Activated naive CD8-positive, alpha-beta T cell (primary cell): ENCODE measurements around the gene TRPT1.

Experiments used
- H3K27ac Mint-ChIP-seq: one replicate; pipeline ENCODE4 v1.8.0; 2021; ENCODE audit warnings: mixed read lengths
- H3K27me3 Mint-ChIP-seq: one replicate; pipeline ENCODE4 v1.8.0; 2021; ENCODE audit warnings: mixed read lengths
- H3K36me3 Mint-ChIP-seq: one replicate; pipeline ENCODE4 v1.8.0; 2021; ENCODE audit warnings: mixed read lengths
- H3K4me1 Mint-ChIP-seq: one replicate; pipeline ENCODE4 v1.8.0; 2021; ENCODE audit warnings: low read depth, mixed read lengths
- H3K4me3 Mint-ChIP-seq: one replicate; pipeline ENCODE4 v1.8.0; 2021; ENCODE audit warnings: mild to moderate bottlenecking, mixed read lengths
- H3K9me3 Mint-ChIP-seq: one replicate; pipeline ENCODE4 v1.8.0; 2021; ENCODE audit warnings: low read depth, mixed read lengths

TRPT1 gene

GRCh38 chr11:64231546-64231945 is 5.6 kb upstream of the TRPT1 start:
- Mint-ChIP-seq H3K36me3 (no peaks in the 10 kb centered on the region), H3K9me3 (no peaks in the 10 kb centered on the region), H3K4me1 (peaks cover 44% of the 10 kb centered on the region), H3K27me3 (no peaks in the 10 kb centered on the region), H3K4me3 (peak overlapping the region; percentile 80), H3K27ac (no peak overlapping the region)

- no peaks in the 10 kb centered on the region for H3K36me3 Mint-ChIP-seq
- H3K4me1 Mint-ChIP-seq, result peaks cover 44% of the 10 kb centered on the region
- peak overlapping the region; percentile 80 for H3K4me3 Mint-ChIP-seq
- H3K27ac Mint-ChIP-seq, result peak overlapping the region; percentile 84
- no peaks in the 10 kb centered on the region for H3K9me3 Mint-ChIP-seq
- no peaks in the 10 kb centered on the region for H3K27me3 Mint-ChIP-seq
Observed at GRCh38 chr11:64230985-64231365, 5.0 kb upstream of the TRPT1 start.

- peaks cover 42% of the 10 kb centered on the region for H3K4me1 Mint-ChIP-seq
- H3K36me3 Mint-ChIP-seq, result no peaks in the 10 kb centered on the region
- H3K9me3 Mint-ChIP-seq, result no peaks in the 10 kb centered on the region
- H3K4me3 Mint-ChIP-seq, result peak within 1 kb of the TSS; percentile 80
- peak within 1 kb of the TSS; percentile 84 for H3K27ac Mint-ChIP-seq
- no peaks in the 10 kb centered on the region for H3K27me3 Mint-ChIP-seq
Observed at GRCh38 chr11:64230171-64230984, 4.4 kb upstream of the TRPT1 start, which contains the start of gene DNAJC4. TSS of gene DNAJC4 (plus strand) at chr11:64230548. CDS start at chr11:64230855, 307 bp downstream.

- H3K4me3 Mint-ChIP-seq, result peak overlapping the region; percentile 80
- H3K4me1 Mint-ChIP-seq, result peaks cover 42% of the 10 kb centered on the region
- H3K27me3 Mint-ChIP-seq, result no peaks in the 10 kb centered on the region
- H3K36me3 Mint-ChIP-seq, result no peaks in the 10 kb centered on the region
- peak overlapping the region; percentile 75 for H3K27ac Mint-ChIP-seq
- H3K9me3 Mint-ChIP-seq, result no peaks in the 10 kb centered on the region
Observed at GRCh38 chr11:64229744-64230170, 3.8 kb upstream of the TRPT1 start.

GRCh38 chr11:64229090-64229743 is 3.2 kb upstream of the TRPT1 start:
- H3K4me1 Mint-ChIP-seq, result peaks cover 42% of the 10 kb centered on the region
- H3K36me3 Mint-ChIP-seq, result no peaks in the 10 kb centered on the region
- H3K4me3 Mint-ChIP-seq, result peak overlapping the region; percentile 88
- no peaks in the 10 kb centered on the region for H3K27me3 Mint-ChIP-seq
- H3K9me3 Mint-ChIP-seq, result no peaks in the 10 kb centered on the region
- peak overlapping the region; percentile 46 for H3K27ac Mint-ChIP-seq

GRCh38 chr11:64227405-64227956 is 1.5 kb upstream of the TRPT1 start:
- no peaks in the 10 kb centered on the region for H3K27me3 Mint-ChIP-seq
- peak overlapping the region; percentile 88 for H3K4me3 Mint-ChIP-seq
- no peaks in the 10 kb centered on the region for H3K9me3 Mint-ChIP-seq
- peaks cover 32% of the 10 kb centered on the region for H3K4me1 Mint-ChIP-seq
- no peaks in the 10 kb centered on the region for H3K36me3 Mint-ChIP-seq
- peak overlapping the region; percentile 69 for H3K27ac Mint-ChIP-seq

GRCh38 chr11:64226507-64227051 is 593 bp upstream of the TRPT1 start:
- H3K4me3 Mint-ChIP-seq, result peak overlapping the region; percentile 88
- H3K27ac Mint-ChIP-seq, result peak overlapping the region; percentile 69
- no peaks in the 10 kb centered on the region for H3K9me3 Mint-ChIP-seq
- no peaks in the 10 kb centered on the region for H3K27me3 Mint-ChIP-seq
- H3K36me3 Mint-ChIP-seq, result no peaks in the 10 kb centered on the region
- H3K4me1 Mint-ChIP-seq, result peaks cover 24% of the 10 kb centered on the region

GRCh38 chr11:64224891-64225607 is 937 bp downstream of the TRPT1 start:
- Mint-ChIP-seq H3K4me3 (peak overlapping the region; percentile 88), H3K36me3 (no peaks in the 10 kb centered on the region), H3K4me1 (peaks cover 20% of the 10 kb centered on the region), H3K9me3 (no peaks in the 10 kb centered on the region), H3K27ac (no peak overlapping the region), H3K27me3 (no peaks in the 10 kb centered on the region)

- H3K4me1 Mint-ChIP-seq, result peaks cover 12% of the 10 kb centered on the region
- no peaks in the 10 kb centered on the region for H3K36me3 Mint-ChIP-seq
- H3K9me3 Mint-ChIP-seq, result no peaks in the 10 kb centered on the region
- no peak overlapping the region for H3K27ac Mint-ChIP-seq
- no peaks in the 10 kb centered on the region for H3K27me3 Mint-ChIP-seq
- peak overlapping the region; percentile 88 for H3K4me3 Mint-ChIP-seq
Observed at GRCh38 chr11:64224151-64224890, 1.7 kb downstream of the TRPT1 start.

- Mint-ChIP-seq H3K4me3 (no peak overlapping the region), H3K36me3 (no peaks in the 10 kb centered on the region), H3K27ac (no peak overlapping the region), H3K9me3 (no peaks in the 10 kb centered on the region), H3K27me3 (no peaks in the 10 kb centered on the region), H3K4me1 (peaks cover 10% of the 10 kb centered on the region)
Observed at GRCh38 chr11:64223001-64223651, 2.9 kb downstream of the TRPT1 start.

- no peak overlapping the region for H3K27ac Mint-ChIP-seq
- H3K36me3 Mint-ChIP-seq, result no peaks in the 10 kb centered on the region
Observed at GRCh38 chr11:64222651-64223000, 3.4 kb downstream of the TRPT1 start.

GRCh38 chr11:64220798-64221197 is 5.2 kb downstream of the TRPT1 start:
- Mint-ChIP-seq H3K9me3 (no peaks in the 10 kb centered on the region), H3K36me3 (no peaks in the 10 kb centered on the region), H3K4me1 (peaks cover 6% of the 10 kb centered on the region), H3K27ac (no peak overlapping the region), H3K27me3 (no peaks in the 10 kb centered on the region), H3K4me3 (no peak overlapping the region)

More at GRCh38 chr11:64222651-64223000, 3.4 kb downstream of the TRPT1 start:
- H3K4me3 Mint-ChIP-seq, result no peak overlapping the region
- H3K27me3 Mint-ChIP-seq, result no peaks in the 10 kb centered on the region
- H3K4me1 Mint-ChIP-seq, result peaks cover 9% of the 10 kb centered on the region
- H3K9me3 Mint-ChIP-seq, result no peaks in the 10 kb centered on the region

- Mint-ChIP-seq H3K27ac (no peak overlapping the region), H3K4me3 (no peak overlapping the region), H3K36me3 (no peaks in the 10 kb centered on the region), H3K9me3 (no peaks in the 10 kb centered on the region), H3K27me3 (no peaks in the 10 kb centered on the region), H3K4me1 (peaks cover 7% of the 10 kb centered on the region)
Observed at GRCh38 chr11:64220271-64220670, 5.7 kb downstream of the TRPT1 start.

- Mint-ChIP-seq H3K9me3 (no peaks in the 10 kb centered on the region), H3K4me1 (peaks cover 8% of the 10 kb centered on the region), H3K36me3 (no peaks in the 10 kb centered on the region), H3K27ac (no peak overlapping the region), H3K4me3 (no peak overlapping the region), H3K27me3 (no peaks in the 10 kb centered on the region)
Observed at GRCh38 chr11:64219755-64220154, 6.2 kb downstream of the TRPT1 start.
